GM12878 (cell line): ENCODE results near the gene ZFP62. TPM values are rescaled to one million over a fixed set of nuclear protein-coding genes. Genes with fewer than 3 reads are reported as not detected.
A peak's percentile ranks its signal among the peaks of the same experiment; 100 is the strongest.

ENCODE experiments used
- ATAC-seq: fragments of 200-7000 bp; cut with Tn5 transposase; 3 replicates; pipeline ENCODE4 v1.9.1; 2020; ENCODE audit warnings: mild to moderate bottlenecking, moderate library complexity
- Bru-seq: library from RNA; stranded (reverse); fragments of 400-500 nt; gene quantifications from one replicate; lab custom pipeline; 2021; lab: Mats Ljungman, UMichigan
- BruChase-seq, 2 experiments: library from RNA; stranded (reverse); fragments of 400-500 nt; gene quantifications; one replicate each; lab custom pipeline; 2021; lab: Mats Ljungman, UMichigan
- BruUV-seq: library from RNA; stranded (reverse); fragments of 400-500 nt; replicated peaks from 2 replicates; lab custom pipeline; 2021; lab: Mats Ljungman, UMichigan
- CTCF ChIA-PET: fragments of 300-600 bp; sonication (Branson Sonifier 250); formaldehyde crosslinking; extraction: SDS; loops from one replicate; lab custom pipeline; 2021; ENCODE audit warnings: inconsistent platforms; lab: Yijun Ruan, JAX
- POLR2A ChIA-PET: fragments of 350-600 bp; formaldehyde crosslinking; extraction: SDS; loops from one replicate; lab custom pipeline; 2021; ENCODE audit warnings: inconsistent platforms; lab: Charles Lee
- RAD21 ChIA-PET: fragments of 300-600 bp; sonication (Branson Sonifier 250); formaldehyde crosslinking; loops from one replicate; lab custom pipeline; 2023; ENCODE audit warnings: antibody characterized with exemption; ENCODE audit not compliant: unreplicated experiment; lab: Charles Lee
- SMC1A ChIA-PET: fragments of 300-600 bp; sonication (Branson Sonifier 250); formaldehyde crosslinking; loops from one replicate; lab custom pipeline; 2023; ENCODE audit not compliant: unreplicated experiment, uncharacterized antibody; lab: Charles Lee
- DNase-seq: peaks from one replicate; pipeline ENCODE4 v3.0.0-alpha.2; 2011; ENCODE audit warnings: low read depth, low spot score
- FAIRE-seq: peaks from 3 replicates; lab custom pipeline; 2011; peaks lifted over from hg19 to GRCh38; lab: Jason Lieb, UNC
- H2AFZ ChIP-seq: 2 replicates; pipeline ENCODE4 v1.6.0; 2011; ENCODE audit warnings: low read depth, low read length, control low read depth; ENCODE audit not compliant: control insufficient read depth
- H3K27ac ChIP-seq: 2 replicates; pipeline ENCODE4 v1.5.1; 2011; ENCODE audit warnings: control low read depth; ENCODE audit not compliant: control insufficient read depth, insufficient read depth
- H3K27me3 ChIP-seq, 2 experiments: replicated peaks in 1 of 2; 2 replicates each; pipeline versions ENCODE4 v1.6.0 to v1.6.1; 2011; ENCODE audit warnings: low read length in 1 of 2; ENCODE audit not compliant: control insufficient read depth in 2 of 2, insufficient read depth in 2 of 2
- H3K36me3 ChIP-seq, 2 experiments: 2 replicates each; pipeline ENCODE4 v1.5.1; 2011; ENCODE audit warnings: low read length in 1 of 2; ENCODE audit not compliant: control insufficient read depth in 2 of 2, insufficient read depth in 2 of 2
- H3K4me1 ChIP-seq: 2 replicates; pipeline ENCODE4 v1.6.1; 2011; ENCODE audit warnings: mild to moderate bottlenecking, low read length, moderate library complexity, mixed read lengths; ENCODE audit not compliant: control insufficient read depth, insufficient read depth
- H3K4me2 ChIP-seq: 2 replicates; pipeline ENCODE4 v1.6.0; 2011; ENCODE audit warnings: control low read depth; ENCODE audit not compliant: control insufficient read depth, insufficient read depth
- H3K4me3 ChIP-seq: fragments of 200-600 bp; sonication (generic); 2 replicates; pipeline ENCODE4 v1.5.1; 2016
- H3K79me2 ChIP-seq: 2 replicates; pipeline ENCODE4 v1.6.0; 2011; ENCODE audit warnings: low read length; ENCODE audit not compliant: control insufficient read depth, insufficient read depth
- H3K9ac ChIP-seq: 2 replicates; pipeline ENCODE4 v1.8.0; 2011; ENCODE audit warnings: low read length, control low read depth, mixed read lengths; ENCODE audit not compliant: control insufficient read depth, insufficient read depth
- H3K9me3 ChIP-seq: replicated peaks from 3 replicates; pipeline ENCODE4 v1.5.1; 2011; ENCODE audit warnings: mild to moderate bottlenecking, low read length; ENCODE audit not compliant: control insufficient read depth, insufficient read depth
- H4K20me1 ChIP-seq: 2 replicates; pipeline ENCODE4 v1.6.0; 2011; ENCODE audit not compliant: control insufficient read depth, insufficient read depth
- BHLHE40 ChIP-seq, 2 experiments: fragments of 450-650 bp in 1 of 2; IDR thresholded peaks; 2 replicates each; pipeline ENCODE4 v1.6.1; 2011 to 2017; ENCODE audit warnings: low read depth in 2 of 2, borderline replicate concordance in 1 of 2, improper control_type of control experiment in 1 of 2, low read length in 1 of 2, mild to moderate bottlenecking in 1 of 2
- BRCA1 ChIP-seq: IDR thresholded peaks from 2 replicates; pipeline ENCODE4 v1.6.1; 2011; ENCODE audit warnings: low read depth, low read length, improper control_type of control experiment
- HDGF ChIP-seq: fragments of 450-650 bp; IDR thresholded peaks from 2 replicates; pipeline ENCODE4 v1.6.1; 2016; ENCODE audit warnings: antibody characterized with exemption
- RAD51 ChIP-seq: fragments of 450-650 bp; IDR thresholded peaks from 2 replicates; pipeline ENCODE4 v1.6.1; 2016; ENCODE audit warnings: moderate library complexity, mild to moderate bottlenecking, inconsistent platforms
- SMARCA5 ChIP-seq: fragments of 450-650 bp; IDR thresholded peaks from 2 replicates; pipeline ENCODE4 v1.6.1; 2017; ENCODE audit warnings: mild to moderate bottlenecking
- SREBF1 ChIP-seq: IDR thresholded peaks from 2 replicates; pipeline ENCODE4 v1.6.1; 2012; ENCODE audit warnings: mild to moderate bottlenecking, low read length
- ZNF217 ChIP-seq: fragments of 450-650 bp; IDR thresholded peaks from 2 replicates; pipeline ENCODE4 v1.6.1; 2017; ENCODE audit warnings: antibody characterized with exemption, mild to moderate bottlenecking
- ZNF384 ChIP-seq: IDR thresholded peaks from 2 replicates; pipeline ENCODE4 v1.6.1; 2012; ENCODE audit warnings: low read depth, mild to moderate bottlenecking, low read length, improper control_type of control experiment, borderline replicate concordance
- WGBS: methylation state at CpG from one replicate; pipeline ENCODE4 v1.1.6; 2016; ENCODE audit warnings: low lambda C conversion rate; ENCODE audit not compliant: insufficient replicate concordance, insufficient coverage; ENCODE audit errors: missing lambda C conversion rate; 5-methylcytosine and 5-hydroxymethylcytosine counted together
- in situ Hi-C: fragments of 300-500 bp; cut with MboI; formaldehyde crosslinking; loops from 9 replicates; pipeline ENCODE4 v1.14.3; 2018; ENCODE audit warnings: mixed read lengths
- intact Hi-C: fragments of 100-400 bp; cut with micrococcal nuclease; formaldehyde crosslinking; loops from one replicate; pipeline ENCODE4 v1.14.2; 2022; ENCODE audit not compliant: unreplicated experiment
- long read RNA-seq, 2 experiments: library from polyadenylated mRNA; unstranded; transcript quantifications; one replicate each; pipeline ENCODE4 v2.0.0, GENCODE V29; 2019 to 2020
- polyA minus RNA-seq, 3 experiments: library from RNA; depleted of rRNA, polyadenylated mRNA; stranded (reverse); fragments of >200 nt; gene quantifications; 2 replicates each; pipeline ENCODE4 v1.2.3, GENCODE V29; 2011
- polyA plus RNA-seq, 11 experiments: library from polyadenylated mRNA; depleted of rRNA in 4 of 11; unstranded in 6 of 11; stranded (reverse) in 5 of 11; fragments of >200 nt; fragmentation: Nextera tagmentation in 4 of 11; fragmentation: Illumina TruSeq in 1 of 11; extraction: Ambion mirVana in 4 of 11; extraction: Trizol in 1 of 11; gene quantifications; 1 replicate in 1 of 11; 2 replicates in 10 of 11; pipeline versions ENCODE4 v1.2.1 to v1.2.3, GENCODE V29; 2011 to 2016; ENCODE audit warnings: inconsistent platforms in 2 of 11, missing spikeins in 2 of 11, low read depth in 1 of 11
- total RNA-seq, 4 experiments: library from RNA; depleted of rRNA in 3 of 4; stranded (reverse); fragments of >200 nt in 3 of 4; fragmentation: Illumina TruSeq in 1 of 4; extraction: Trizol in 1 of 4; gene quantifications; 2 replicates each; pipeline versions ENCODE4 v1.2.1 to v1.2.3, GENCODE V29; 2013 to 2021
- TF ChIP-seq, protein P1 (sequence below): fragments of 450-650 bp; IDR thresholded peaks from 2 replicates; pipeline ENCODE4 v1.6.1; 2018; ENCODE audit warnings: mild to moderate bottlenecking, low read depth, moderate library complexity; ENCODE audit not compliant: partially characterized antibody
- TF ChIP-seq, protein P2 (sequence below): fragments of 450-650 bp; IDR thresholded peaks from 2 replicates; pipeline ENCODE4 v1.6.1; 2018; ENCODE audit warnings: borderline replicate concordance, mild to moderate bottlenecking; ENCODE audit not compliant: partially characterized antibody

The ZFP62 gene
- 92.1 and 95.1 TPM in 2 replicates for total RNA-seq (2013; cell fraction: nucleolus; rRNA removed)
- total RNA-seq (2014; rRNA removed): 19.6 and 24.0 TPM in 2 replicates
- total RNA-seq (2014; rRNA removed; fragmentation: Illumina TruSeq; extraction: Trizol): 26.8 and 27.4 TPM in 2 replicates
- total RNA-seq (2021): 20.3 and 24.8 TPM in 2 replicates
- 8.8 TPM for polyA plus RNA-seq (2011; ENCODE audit: low read depth)
- polyA plus RNA-seq (2011; rRNA removed): 39.7 and 69.5 TPM in 2 replicates
- 10.8 and 11.9 TPM in 2 replicates for polyA plus RNA-seq (2011; cell fraction: cytosol; rRNA removed)
- 53.4 and 65.6 TPM in 2 replicates for polyA plus RNA-seq (2011; cell fraction: nucleus; rRNA removed)
- 16.1 and 21.7 TPM in 2 replicates for polyA plus RNA-seq (2012)
- polyA plus RNA-seq (2014; fragmentation: Illumina TruSeq; extraction: Trizol): 21.8 and 32.2 TPM in 2 replicates
- polyA plus RNA-seq (2014; fragmentation: Nextera tagmentation; extraction: Ambion mirVana): 10 to 100 TPM in 1 of 2 experiments, 1 to 10 TPM in 1; 9.2 to 16.4 TPM
- polyA plus RNA-seq (2014; rRNA removed): 14.8 and 17.1 TPM in 2 replicates
- polyA plus RNA-seq (2016; fragmentation: Nextera tagmentation; extraction: Ambion mirVana): 10 to 100 TPM; 24.6 to 26.0 TPM
- polyA minus RNA-seq (2011; rRNA and poly(A)+ RNA removed): 20.1 and 25.2 TPM in 2 replicates
- polyA minus RNA-seq (2011; cell fraction: cytosol; rRNA and poly(A)+ RNA removed): 8.0 and 10.0 TPM in 2 replicates
- polyA minus RNA-seq (2011; cell fraction: nucleus; rRNA and poly(A)+ RNA removed): 17.4 and 22.6 TPM in 2 replicates
- Bru-seq, nascent RNA: percentile 84 among the genes with signal in this experiment
- BruChase-seq, experiment 1, labeled RNA remaining after a 6-hour chase: percentile 78 among the genes with signal in this experiment
- BruChase-seq, experiment 2, labeled RNA remaining after a 2-hour chase: percentile 81 among the genes with signal in this experiment
- long read RNA-seq, experiment 1, partial matches to known transcripts: 1 of 7 reads
- long read RNA-seq, experiment 1, other reads (novel, unspliced or antisense): 3 of 7 reads
- long read RNA-seq, experiment 2, partial matches to known transcripts: 0 of 13 reads
- long read RNA-seq, experiment 2, other reads (novel, unspliced or antisense): 13 of 13 reads

DNA sequence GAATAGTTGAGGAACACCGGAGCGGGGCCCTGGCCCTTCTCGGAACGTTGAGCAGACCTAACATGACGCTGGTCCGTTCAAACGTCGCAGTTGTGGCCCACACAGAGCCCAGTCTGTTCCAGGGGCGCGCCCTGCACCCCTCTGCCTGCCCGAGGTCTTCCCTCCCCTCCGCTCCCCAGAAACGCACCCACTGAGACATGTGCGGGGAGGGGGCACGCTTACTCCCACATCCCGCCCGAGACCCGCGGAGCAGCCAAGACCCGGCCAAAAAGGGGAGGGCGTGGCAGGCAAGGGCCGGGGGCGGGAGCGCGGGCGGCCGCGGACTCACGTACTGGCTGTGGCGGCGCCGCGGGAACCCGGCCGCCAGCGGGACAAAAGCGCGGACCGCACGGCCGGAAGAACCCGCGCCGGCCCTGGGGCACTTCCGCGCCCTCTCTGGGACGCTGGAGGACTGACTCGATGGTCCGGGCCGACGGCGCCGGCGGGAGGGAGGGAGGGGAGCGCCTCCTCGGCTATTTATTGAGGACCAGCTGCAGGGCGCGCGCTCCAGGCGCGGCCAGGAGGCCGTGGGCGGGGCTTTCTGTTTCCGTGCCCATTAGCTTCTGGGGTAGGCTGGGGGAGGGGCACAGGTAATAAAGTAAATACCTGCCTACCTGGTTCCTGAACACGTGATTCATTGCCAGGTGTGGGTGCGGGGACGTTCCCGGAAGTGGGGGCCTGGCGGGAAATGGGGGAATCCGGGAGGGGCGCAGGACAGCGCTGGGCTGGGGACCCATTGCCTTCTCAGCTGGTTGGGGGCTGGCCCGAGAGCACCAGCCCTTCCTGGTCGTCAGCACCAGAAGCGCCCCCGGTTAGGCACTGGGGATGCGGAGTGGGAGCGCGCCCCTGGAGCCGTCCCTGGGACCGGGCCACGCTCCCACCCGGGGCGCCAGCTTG lies at the start of gene ZFP62:
Gene ZFP62 (minus strand): TSS at position 390 of the 936 bp plus-strand sequence. CDS start 57 bp downstream, at position 333.
- no peaks in the 10 kb centered on the region; a peak in 1 of 4 replicates for H3K36me3 ChIP-seq
- peak within 1 kb of the TSS; percentile 84 for H2AFZ ChIP-seq
- H3K79me2 ChIP-seq: peaks cover 15% of the 10 kb centered on the region
- 0% methylated on average over 43 of the region's 84 CpGs for WGBS
- H3K27me3 ChIP-seq: no peaks in the 10 kb centered on the region
- FAIRE-seq (peak; percentile 47), ATAC-seq (peak; percentile 95), DNase-seq (peak; percentile 62)
- ChIA-PET SMC1A (interaction anchor here (1.3 to 2.3 kb wide), 4 partner anchors 30 to 288 kb away, joined by 4 to 11 read pairs (median 5); no protein-coding TSS in a partner anchor), RAD21 (interaction anchor here (0.6 to 2.9 kb wide), 16 partner anchors 7 to 324 kb away, joined by 3 to 16 read pairs (median 3); no protein-coding TSS in a partner anchor), CTCF (interaction anchor here (0.7 to 2.1 kb wide), 7 partner anchors 31 to 307 kb away, joined by 3 to 8 read pairs (median 3); no protein-coding TSS in a partner anchor), POLR2A (interaction anchor here (0.6 to 3.5 kb wide), 7 partner anchors 29 to 291 kb away, joined by 4 to 24 read pairs (median 5); no protein-coding TSS in a partner anchor)
- peak within 1 kb of the TSS; percentile 82 for H3K9ac ChIP-seq
- peak within 1 kb of the TSS; percentile 77 for H3K27ac ChIP-seq
- no TSS peak for BruUV-seq
- no peaks in the 10 kb centered on the region for H3K9me3 ChIP-seq
- H3K4me1 ChIP-seq: no peaks in the 10 kb centered on the region; the same call in 1 of the 2 replicates
- peak within 1 kb of the TSS; percentile 94 for H3K4me3 ChIP-seq
- peak within 1 kb of the TSS; percentile 87 for H3K4me2 ChIP-seq
- intact Hi-C loops: loop anchor here (1.0 to 10.0 kb wide), 5 partner anchors 29 to 401 kb away; partner anchors contain the start of genes MGAT1 and TRIM52
- in situ Hi-C loops: loop anchor here (5.0 kb wide), 1 partner anchor 59 kb away; the partner anchor contains the start of gene MGAT1
- H4K20me1 ChIP-seq: no peaks in the 10 kb centered on the region
- TF ChIP-seq BRCA1 (no peak), SMARCA5 (0 out of 2 replicates have a peak, but pooled peaks have one; percentile 19), SREBF1 (no peak), ZNF384 (no peak; the same call in 1 of the 2 replicates), BHLHE40 (IDR thresholded peaks at IDR 0.05; ENCODE audit: borderline replicate concordance in 1 of 2, low read depth in 2 of 2, low read length in 1 of 2) (peak in 1 of 2 experiments; percentile 72; a peak in 2 of 4 replicates), ZNF217 (peak; percentile 85; the same call in 1 of the 2 replicates), HDGF (0 out of 2 replicates have a peak, but pooled peaks have one; percentile 21), RAD51 (peak; percentile 61; the same call in 1 of the 2 replicates)
- TF ChIP-seq, protein P1, sequence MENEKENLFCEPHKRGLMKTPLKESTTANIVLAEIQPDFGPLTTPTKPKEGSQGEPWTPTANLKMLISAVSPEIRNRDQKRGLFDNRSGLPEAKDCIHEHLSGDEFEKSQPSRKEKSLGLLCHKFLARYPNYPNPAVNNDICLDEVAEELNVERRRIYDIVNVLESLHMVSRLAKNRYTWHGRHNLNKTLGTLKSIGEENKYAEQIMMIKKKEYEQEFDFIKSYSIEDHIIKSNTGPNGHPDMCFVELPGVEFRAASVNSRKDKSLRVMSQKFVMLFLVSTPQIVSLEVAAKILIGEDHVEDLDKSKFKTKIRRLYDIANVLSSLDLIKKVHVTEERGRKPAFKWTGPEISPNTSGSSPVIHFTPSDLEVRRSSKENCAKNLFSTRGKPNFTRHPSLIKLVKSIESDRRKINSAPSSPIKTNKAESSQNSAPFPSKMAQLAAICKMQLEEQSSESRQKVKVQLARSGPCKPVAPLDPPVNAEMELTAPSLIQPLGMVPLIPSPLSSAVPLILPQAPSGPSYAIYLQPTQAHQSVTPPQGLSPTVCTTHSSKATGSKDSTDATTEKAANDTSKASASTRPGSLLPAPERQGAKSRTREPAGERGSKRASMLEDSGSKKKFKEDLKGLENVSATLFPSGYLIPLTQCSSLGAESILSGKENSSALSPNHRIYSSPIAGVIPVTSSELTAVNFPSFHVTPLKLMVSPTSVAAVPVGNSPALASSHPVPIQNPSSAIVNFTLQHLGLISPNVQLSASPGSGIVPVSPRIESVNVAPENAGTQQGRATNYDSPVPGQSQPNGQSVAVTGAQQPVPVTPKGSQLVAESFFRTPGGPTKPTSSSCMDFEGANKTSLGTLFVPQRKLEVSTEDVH: no peak
- TF ChIP-seq, protein P2, sequence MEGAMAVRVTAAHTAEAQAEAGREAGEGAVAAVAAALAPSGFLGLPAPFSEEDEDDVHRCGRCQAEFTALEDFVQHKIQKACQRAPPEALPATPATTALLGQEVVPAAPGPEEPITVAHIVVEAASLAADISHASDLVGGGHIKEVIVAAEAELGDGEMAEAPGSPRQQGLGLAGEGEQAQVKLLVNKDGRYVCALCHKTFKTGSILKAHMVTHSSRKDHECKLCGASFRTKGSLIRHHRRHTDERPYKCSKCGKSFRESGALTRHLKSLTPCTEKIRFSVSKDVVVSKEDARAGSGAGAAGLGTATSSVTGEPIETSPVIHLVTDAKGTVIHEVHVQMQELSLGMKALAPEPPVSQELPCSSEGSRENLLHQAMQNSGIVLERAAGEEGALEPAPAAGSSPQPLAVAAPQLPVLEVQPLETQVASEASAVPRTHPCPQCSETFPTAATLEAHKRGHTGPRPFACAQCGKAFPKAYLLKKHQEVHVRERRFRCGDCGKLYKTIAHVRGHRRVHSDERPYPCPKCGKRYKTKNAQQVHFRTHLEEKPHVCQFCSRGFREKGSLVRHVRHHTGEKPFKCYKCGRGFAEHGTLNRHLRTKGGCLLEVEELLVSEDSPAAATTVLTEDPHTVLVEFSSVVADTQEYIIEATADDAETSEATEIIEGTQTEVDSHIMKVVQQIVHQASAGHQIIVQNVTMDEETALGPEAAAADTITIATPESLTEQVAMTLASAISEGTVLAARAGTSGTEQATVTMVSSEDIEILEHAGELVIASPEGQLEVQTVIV: no peak
